WTC11 (cell line): ENCODE measurements around the gene DLGAP4. TPM values are rescaled to one million over a fixed set of nuclear protein-coding genes. Genes with fewer than 3 reads are reported as not detected.

Experiments
- ATAC-seq: fragments of 200-7000 bp; cut with Tn5 transposase; 2 replicates; pipeline ENCODE4 v1.10.0; 2021; ENCODE audit warnings: mild to moderate bottlenecking, moderate library complexity
- CTCF ChIA-PET: fragments of 300-600 bp; sonication (Branson Sonifier 250); formaldehyde crosslinking; loops from one replicate; lab custom pipeline; 2021; ENCODE audit warnings: antibody characterized with exemption; lab: Charles Lee
- POLR2A ChIA-PET: fragments of 350-600 bp; sonication (Branson Sonifier 250); formaldehyde crosslinking; loops from one replicate; lab custom pipeline; 2021; ENCODE audit warnings: antibody characterized with exemption; lab: Charles Lee
- DNase-seq: peaks from one replicate; pipeline ENCODE4 v3.0.0; 2021; ENCODE audit warnings: low spot score
- H3K27ac Mint-ChIP-seq: 2 replicates; pipeline ENCODE4 v1.8.0; 2021; ENCODE audit warnings: mixed read lengths
- H3K27me3 Mint-ChIP-seq: 2 replicates; pipeline ENCODE4 v1.8.0; 2021; ENCODE audit warnings: low read depth, mild to moderate bottlenecking, moderate library complexity, mixed read lengths
- H3K36me3 Mint-ChIP-seq: 2 replicates; pipeline ENCODE4 v1.8.0; 2021; ENCODE audit warnings: mixed read lengths
- H3K4me1 Mint-ChIP-seq: 2 replicates; pipeline ENCODE4 v1.8.0; 2022; ENCODE audit warnings: mixed read lengths
- H3K4me3 Mint-ChIP-seq: 2 replicates; pipeline ENCODE4 v1.8.0; 2021; ENCODE audit warnings: mild to moderate bottlenecking, moderate library complexity, mixed read lengths
- H3K9me3 Mint-ChIP-seq: 2 replicates; pipeline ENCODE4 v1.8.0; 2021; ENCODE audit warnings: mixed read lengths
- ATF3 ChIP-seq: sonication (generic); formaldehyde crosslinking; conservative IDR thresholded peaks from 2 replicates; pipeline ENCODE4 v1.8.1; 2022; ENCODE audit warnings: mild to moderate bottlenecking, missing genetic modification reagents
- ATF6 ChIP-seq: sonication (generic); formaldehyde crosslinking; IDR thresholded peaks from 2 replicates; pipeline ENCODE4 v1.8.1; 2023; ENCODE audit warnings: mild to moderate bottlenecking, missing genetic modification reagents
- FOXJ3 ChIP-seq: sonication (generic); formaldehyde crosslinking; IDR thresholded peaks from 2 replicates; pipeline ENCODE4 v1.9.0; 2021; ENCODE audit warnings: missing genetic modification reagents, mild to moderate bottlenecking, borderline replicate concordance
- HMGA2 ChIP-seq: fragments of 250-450 bp; sonication (Bioruptor Pico); IDR thresholded peaks from 2 replicates; pipeline ENCODE4 v1.4.0; 2021; ENCODE audit warnings: mild to moderate bottlenecking, moderate library complexity
- HMGXB4 ChIP-seq: sonication (generic); formaldehyde crosslinking; IDR thresholded peaks from 2 replicates; pipeline ENCODE4 v1.8.1; 2023; ENCODE audit warnings: mild to moderate bottlenecking, moderate library complexity, missing genetic modification reagents
- MYBL2 ChIP-seq: sonication (generic); formaldehyde crosslinking; IDR thresholded peaks from 2 replicates; pipeline ENCODE4 v1.8.1; 2023; ENCODE audit warnings: mild to moderate bottlenecking, moderate library complexity, missing genetic modification reagents
- NR1H2 ChIP-seq: sonication (generic); formaldehyde crosslinking; IDR thresholded peaks from 2 replicates; pipeline ENCODE4 v1.9.0; 2021; ENCODE audit warnings: mild to moderate bottlenecking, moderate library complexity, missing genetic modification reagents
- NR3C1 ChIP-seq: sonication (generic); formaldehyde crosslinking; conservative IDR thresholded peaks from 2 replicates; pipeline ENCODE4 v1.8.1; 2023; ENCODE audit warnings: low read depth, mild to moderate bottlenecking, missing genetic modification reagents
- PRRX2 ChIP-seq: fragments of 250-450 bp; sonication (Bioruptor Pico); IDR thresholded peaks from 2 replicates; pipeline ENCODE4 v1.8.0; 2021; ENCODE audit warnings: mild to moderate bottlenecking
- RELA ChIP-seq: sonication (generic); formaldehyde crosslinking; IDR thresholded peaks from 2 replicates; pipeline ENCODE4 v1.8.1; 2022; ENCODE audit warnings: missing genetic modification reagents, mild to moderate bottlenecking, borderline replicate concordance
- RORB ChIP-seq: fragments of 250-450 bp; sonication (Bioruptor Pico); IDR thresholded peaks from 2 replicates; pipeline ENCODE4 v1.9.0; 2021; ENCODE audit warnings: mild to moderate bottlenecking
- SP1 ChIP-seq: sonication (generic); formaldehyde crosslinking; conservative IDR thresholded peaks from 2 replicates; pipeline ENCODE4 v1.8.1; 2022; ENCODE audit warnings: missing genetic modification reagents
- TCF7 ChIP-seq: sonication (generic); formaldehyde crosslinking; IDR thresholded peaks from 2 replicates; pipeline ENCODE4 v1.8.0; 2022; ENCODE audit warnings: mild to moderate bottlenecking, low read depth, missing genetic modification reagents, moderate library complexity
- TP53 ChIP-seq: sonication (generic); formaldehyde crosslinking; IDR thresholded peaks from 2 replicates; pipeline ENCODE4 v1.8.1; 2023; ENCODE audit warnings: mild to moderate bottlenecking, missing genetic modification reagents
- USF2 ChIP-seq: sonication (generic); formaldehyde crosslinking; IDR thresholded peaks from 2 replicates; pipeline ENCODE4 v1.8.1; 2023; ENCODE audit warnings: mild to moderate bottlenecking, missing genetic modification reagents, moderate library complexity
- ZNF219 ChIP-seq: sonication (generic); formaldehyde crosslinking; IDR thresholded peaks from 2 replicates; pipeline ENCODE4 v1.8.0; 2023; ENCODE audit warnings: missing genetic modification reagents, mild to moderate bottlenecking, borderline replicate concordance
- ZNF263 ChIP-seq: sonication (generic); formaldehyde crosslinking; IDR thresholded peaks from 2 replicates; pipeline ENCODE4 v1.8.1; 2022; ENCODE audit warnings: low read depth, mild to moderate bottlenecking, moderate library complexity, missing genetic modification reagents
- ZNF281 ChIP-seq: sonication (generic); formaldehyde crosslinking; IDR thresholded peaks from 2 replicates; pipeline ENCODE4 v1.8.0; 2023; ENCODE audit warnings: mild to moderate bottlenecking, missing genetic modification reagents
- ZNF425 ChIP-seq: fragments of 250-450 bp; sonication (Bioruptor Pico); conservative IDR thresholded peaks from 2 replicates; pipeline ENCODE4 v1.9.0; 2021; ENCODE audit warnings: mild to moderate bottlenecking
- total RNA-seq: library from RNA; stranded (reverse); gene quantifications from 3 replicates; pipeline ENCODE4 v1.2.3, GENCODE V29; 2021

DLGAP4 gene
- total RNA-seq, 1 experiment from 2014 or later = 52.6 TPM

GRCh38 chr20:36319356-36320260 lies 13.5 kb downstream of the DLGAP4 start:
- CTCF ChIA-PET = no interaction called here
- no peak overlapping the region for H3K27ac Mint-ChIP-seq
- ATAC-seq = no peak
- no peak for TF ChIP-seq HMGA2
- TF ChIP-seq, all 79 proteins: peak for 0
- Mint-ChIP-seq H3K4me3 (no peak overlapping the region), H3K27me3 (peaks cover under 1% of the 10 kb centered on the region), H3K4me1 (no peaks in the 10 kb centered on the region), H3K36me3 (no peaks in the 10 kb centered on the region), H3K9me3 (peaks cover 4% of the 10 kb centered on the region)
- no peak for DNase-seq
- POLR2A ChIA-PET = interaction anchor here (0.6 kb wide), 2 partner anchors 19 to 704 kb away, joined by 3 read pairs; partner anchors contain the start of gene SPAG4

GRCh38 chr20:36320261-36320897 lies 14.2 kb downstream of the DLGAP4 start:
- no peak for ATAC-seq
- ChIA-PET CTCF (interaction anchor here (0.6 kb wide), 1 partner anchor 328 kb away, joined by 3 read pairs; no protein-coding TSS in a partner anchor), POLR2A (no interaction called here)
- no peak overlapping the region for H3K4me3 Mint-ChIP-seq
- H3K36me3 Mint-ChIP-seq = no peaks in the 10 kb centered on the region
- DNase-seq = no peak
- TF ChIP-seq RELA (no peak), MYBL2 (CRISPR knock-in tag) (no peak), NR3C1 (CRISPR knock-in tag) (no peak), ZNF263 (CRISPR knock-in tag) (no peak), PRRX2 (no peak), ZNF281 (CRISPR knock-in tag) (no peak), FOXJ3 (no peak), SP1 (no peak), USF2 (CRISPR knock-in tag) (no peak), ATF6 (CRISPR knock-in tag) (no peak), ZNF219 (CRISPR knock-in tag) (no peak)
- no peak overlapping the region; the same call in 1 of the 2 replicates for H3K27ac Mint-ChIP-seq
- H3K27me3 Mint-ChIP-seq = peaks cover 3% of the 10 kb centered on the region
- H3K4me1 Mint-ChIP-seq = no peaks in the 10 kb centered on the region
- H3K9me3 Mint-ChIP-seq = peaks cover 11% of the 10 kb centered on the region

- peaks cover 11% of the 10 kb centered on the region for H3K9me3 Mint-ChIP-seq
- DNase-seq = no peak
- ChIA-PET CTCF (interaction anchor here (0.6 to 1.1 kb wide), 2 partner anchors 79 to 328 kb away, joined by 3 to 4 read pairs; no protein-coding TSS in a partner anchor), POLR2A (no interaction called here)
- H3K27ac Mint-ChIP-seq = no peak overlapping the region; the same call in 1 of the 2 replicates
- ATAC-seq = no peak
- no peaks in the 10 kb centered on the region for H3K4me1 Mint-ChIP-seq
- H3K27me3 Mint-ChIP-seq = peaks cover 3% of the 10 kb centered on the region
- TF ChIP-seq RORB (CRISPR knock-in tag) (no peak), ATF3 (CRISPR knock-in tag) (no peak), HMGXB4 (CRISPR knock-in tag) (no peak), ZNF425 (CRISPR knock-in tag) (no peak), TP53 (CRISPR knock-in tag) (no peak), NR1H2 (CRISPR knock-in tag) (no peak), TCF7 (CRISPR knock-in tag) (no peak)
- no peaks in the 10 kb centered on the region for H3K36me3 Mint-ChIP-seq
- H3K4me3 Mint-ChIP-seq = no peak overlapping the region
Measured at GRCh38 chr20:36320898-36321695, 15.0 kb downstream of the DLGAP4 start.
